Smooth muscle cell of the brain vasculature (primary cell): ENCODE measurements around the gene ESPN.

Experiments
- DNase-seq: peaks from one replicate; pipeline ENCODE4 v3.0.0-alpha.2; 2012; ENCODE audit warnings: low read depth, low spot score

Gene ESPN

GRCh38 chr1:6498576-6499111, 74.1 kb downstream of the ESPN start:
- DNase-seq = no peak

DNA sequence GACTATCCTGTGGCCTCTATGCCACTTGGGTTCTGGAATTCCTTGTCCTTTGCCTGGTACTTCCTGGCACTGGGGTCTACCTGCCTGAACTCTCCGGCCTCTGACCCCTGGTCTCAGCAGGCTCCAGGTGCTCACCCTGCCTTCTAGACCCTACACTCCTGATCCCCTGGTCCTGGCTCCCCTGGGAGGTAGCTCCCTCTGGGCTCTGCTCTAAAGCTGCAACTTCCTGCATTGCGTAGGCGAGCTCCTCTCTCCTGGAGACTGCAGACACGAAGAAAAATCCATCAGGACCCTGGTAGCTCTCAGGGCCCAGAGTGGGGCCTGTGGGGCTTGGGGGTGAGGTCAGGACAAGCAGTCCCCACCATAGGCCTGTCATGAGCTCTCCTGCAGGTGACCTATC, 74.7 kb downstream of the ESPN start:
- DNase-seq = no peak

DNA sequence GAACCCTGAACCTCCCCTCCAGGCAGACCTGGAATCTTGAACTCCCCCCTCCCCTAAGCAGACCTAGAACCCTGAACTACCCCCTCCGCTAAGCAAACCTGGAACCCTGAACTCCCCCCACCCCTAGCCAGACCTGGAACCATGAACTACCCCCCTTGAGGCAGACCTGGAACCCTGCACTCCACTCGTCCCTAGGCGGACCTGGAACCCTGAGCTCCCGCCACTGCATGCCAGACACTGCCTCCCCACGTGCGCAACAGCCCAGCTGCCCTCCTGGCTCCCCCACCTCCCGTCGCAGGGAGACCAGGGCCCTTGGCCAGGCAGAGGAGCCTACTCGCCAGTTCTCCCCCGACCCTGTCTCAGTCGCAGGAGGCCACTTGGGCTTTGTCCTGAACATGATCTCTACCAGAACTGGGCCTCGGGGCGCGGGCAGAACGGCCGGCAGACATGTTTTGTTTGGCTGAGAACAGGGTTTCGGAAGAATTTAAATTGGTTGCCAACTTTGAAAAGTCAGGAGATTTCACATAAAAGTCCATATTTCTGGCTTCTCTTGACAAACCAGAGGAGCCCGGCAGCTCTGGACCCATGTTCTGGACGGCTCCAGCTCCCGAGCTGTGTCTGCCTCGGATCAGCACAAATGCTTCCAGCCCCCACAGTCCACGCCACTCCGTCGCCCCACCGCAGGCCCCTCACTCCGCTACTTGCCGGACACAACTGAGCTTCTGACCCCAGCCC, 76.1 kb downstream of the ESPN start:
- no peak for DNase-seq

GRCh38 chr1:6501279-6501813, 76.8 kb downstream of the ESPN start:
- DNase-seq = no peak

- DNase-seq = no peak
Observed at GRCh38 chr1:6502000-6502891, 77.7 kb downstream of the ESPN start.

GRCh38 chr1:6503884-6504602, 79.5 kb downstream of the ESPN start:
- DNase-seq = no peak

- DNase-seq = no peak
Observed at GRCh38 chr1:6504887-6505286, 80.3 kb downstream of the ESPN start.

GRCh38 chr1:6505367-6506209, 81.0 kb downstream of the ESPN start:
- no peak for DNase-seq

GRCh38 chr1:6506210-6507036, 81.8 kb downstream of the ESPN start:
- DNase-seq = no peak

GRCh38 chr1:6507037-6507428, 82.5 kb downstream of the ESPN start:
- no peak for DNase-seq

DNA sequence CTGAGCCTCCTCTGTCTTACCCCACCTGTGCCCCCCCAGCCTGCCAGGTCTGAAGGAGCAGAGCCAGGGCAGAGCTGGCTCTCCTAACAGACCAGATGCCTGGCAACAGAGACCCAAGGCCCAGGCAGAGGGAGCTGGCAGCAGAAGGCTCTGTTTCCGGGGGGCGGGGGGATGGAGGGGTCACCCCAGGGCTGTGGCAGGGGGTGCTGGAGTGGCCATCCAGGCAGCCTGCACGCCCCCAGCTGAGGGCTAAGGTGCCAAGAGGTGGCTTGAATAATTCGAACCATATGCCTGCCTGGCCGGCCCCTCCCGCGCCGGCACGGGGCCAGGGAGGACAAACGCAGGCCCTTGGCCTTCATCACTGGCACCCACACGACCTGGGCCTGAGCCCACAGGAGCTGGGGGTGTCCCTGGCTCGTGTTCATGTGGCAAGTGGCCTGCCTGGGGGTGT, 82.9 kb downstream of the ESPN start:
- DNase-seq = no peak

- DNase-seq = no peak
Observed at GRCh38 chr1:6508154-6508815, 83.7 kb downstream of the ESPN start.

GRCh38 chr1:6508816-6509189, 84.2 kb downstream of the ESPN start:
- DNase-seq = no peak

GRCh38 chr1:6509220-6509918, 84.8 kb downstream of the ESPN start:
- DNase-seq = no peak

- no peak for DNase-seq
Observed at GRCh38 chr1:6509919-6510291, 85.3 kb downstream of the ESPN start.

GRCh38 chr1:6510493-6510892, 85.9 kb downstream of the ESPN start:
- DNase-seq = no peak
